B cell (primary cell): Measurements from ENCODE around the gene KRT84. TPM values are rescaled to one million over a fixed set of nuclear protein-coding genes. Genes with fewer than 3 reads are reported as not detected.

Experiments used
- ATAC-seq: fragments of 200-7000 bp; cut with Tn5 transposase; one replicate; pipeline ENCODE4 v1.10.0; 2021; ENCODE audit warnings: low read depth, mild to moderate bottlenecking, moderate number of reproducible peaks, moderate library complexity
- CTCF ChIA-PET: fragments of 350-600 bp; sonication (Branson Sonifier 250); formaldehyde crosslinking; loops from one replicate; lab custom pipeline; 2021; ENCODE audit warnings: antibody characterized with exemption, inconsistent platforms; lab: Charles Lee
- POLR2A ChIA-PET: fragments of 350-600 bp; sonication (Branson Sonifier 250); formaldehyde crosslinking; loops from one replicate; lab custom pipeline; 2021; ENCODE audit warnings: antibody characterized with exemption; lab: Charles Lee
- DNase-seq: peaks from one replicate; pipeline ENCODE4 v3.0.0; 2013
- H2AFZ ChIP-seq: 2 replicates; pipeline ENCODE4 v1.6.1; 2012; ENCODE audit warnings: mild to moderate bottlenecking, low read depth, low read length; ENCODE audit not compliant: insufficient read depth, poor library complexity, severe bottlenecking
- H3K27ac ChIP-seq, 2 donors: 1 replicate in 1 of 2; 2 replicates in 1 of 2; pipeline ENCODE4 v1.5.1; 2012 to 2013; ENCODE audit warnings: low read length in 2 of 2, mild to moderate bottlenecking in 2 of 2, moderate library complexity in 1 of 2
- H3K27me3 ChIP-seq, 4 experiments: fragments of 200-600 bp in 1 of 4; sonication (generic) in 1 of 4; replicated peaks in 1 of 4; 1 replicate in 2 of 4; 2 replicates in 2 of 4; pipeline versions ENCODE4 v1.6.1 to v1.7.0; 2013 to 2016; ENCODE audit warnings: low read length in 3 of 4, mild to moderate bottlenecking in 2 of 4, mixed read lengths in 1 of 4, moderate library complexity in 1 of 4; ENCODE audit not compliant: insufficient read depth in 4 of 4, control insufficient read depth in 3 of 4; ENCODE audit errors: control extremely low read depth in 1 of 4
- H3K36me3 ChIP-seq, 2 experiments: replicated peaks in 1 of 2; 1 replicate in 1 of 2; 2 replicates in 1 of 2; pipeline versions ENCODE4 v1.6.1 to v1.7.1; 2013; ENCODE audit warnings: low read length in 1 of 2; ENCODE audit not compliant: insufficient read depth in 2 of 2, control insufficient read depth in 1 of 2; ENCODE audit errors: control extremely low read depth in 1 of 2, extremely low read depth in 1 of 2
- H3K4me1 ChIP-seq, 2 donors: fragments of 200-600 bp in 1 of 2; sonication (generic) in 1 of 2; 1 replicate in 1 of 2; 2 replicates in 1 of 2; pipeline versions ENCODE4 v1.5.1 to v1.6.1; 2013 to 2017; ENCODE audit warnings: low read length in 2 of 2; ENCODE audit not compliant: control insufficient read depth in 2 of 2, insufficient read depth in 2 of 2
- H3K4me2 ChIP-seq: replicated peaks from 2 replicates; pipeline ENCODE3; 2012; ENCODE audit warnings: mild to moderate bottlenecking, low read depth, low read length; ENCODE audit not compliant: poor library complexity, severe bottlenecking
- H3K4me3 ChIP-seq, 5 experiments: fragments of 200-600 bp in 1 of 5; sonication (generic) in 1 of 5; 1 replicate in 3 of 5; 2 replicates in 2 of 5; pipeline versions ENCODE4 v1.5.1 to v1.7.0; 2011 to 2016; ENCODE audit warnings: low read length in 4 of 5, mild to moderate bottlenecking in 4 of 5, low read depth in 2 of 5, control low read depth in 1 of 5, moderate library complexity in 1 of 5; ENCODE audit not compliant: insufficient read depth in 1 of 5; ENCODE audit errors: control extremely low read depth in 1 of 5, extremely low read depth in 1 of 5
- H3K79me2 ChIP-seq: fragments of 200-600 bp; sonication (generic); one replicate; pipeline ENCODE4 v1.6.0; 2016; ENCODE audit warnings: low read length; ENCODE audit not compliant: control insufficient read depth, insufficient read depth
- H3K9ac ChIP-seq: fragments of 200-600 bp; sonication (generic); 2 replicates; pipeline ENCODE4 v1.6.1; 2017; ENCODE audit warnings: mild to moderate bottlenecking, low read length, moderate library complexity
- H3K9me3 ChIP-seq, 3 donors: one replicate each; pipeline versions ENCODE4 v1.6.1 to v1.7.1; 2013; ENCODE audit warnings: low read length in 2 of 3; ENCODE audit not compliant: control insufficient read depth in 2 of 3, insufficient read depth in 1 of 3; ENCODE audit errors: control extremely low read depth in 1 of 3
- H4K20me1 ChIP-seq: 2 replicates; pipeline ENCODE4 v1.6.0; 2012; ENCODE audit warnings: mild to moderate bottlenecking, low read length; ENCODE audit not compliant: insufficient read depth, control insufficient read depth, poor library complexity, severe bottlenecking
- H3K27ac Mint-ChIP-seq: one replicate; pipeline ENCODE4 v1.8.0; 2021; ENCODE audit warnings: mixed read lengths
- H3K27me3 Mint-ChIP-seq: one replicate; pipeline ENCODE4 v1.8.0; 2021; ENCODE audit warnings: mixed read lengths
- H3K4me1 Mint-ChIP-seq: one replicate; pipeline ENCODE4 v1.8.0; 2021; ENCODE audit warnings: mixed read lengths
- H3K4me3 Mint-ChIP-seq: one replicate; pipeline ENCODE4 v1.8.0; 2021; ENCODE audit warnings: mixed read lengths
- H3K9me3 Mint-ChIP-seq: one replicate; pipeline ENCODE4 v1.8.0; 2022; ENCODE audit warnings: mixed read lengths; ENCODE audit not compliant: insufficient read depth
- CTCF ChIP-seq: fragments of 200-600 bp; IDR thresholded peaks from one replicate; pipeline ENCODE4 v1.8.0; 2022; ENCODE audit warnings: antibody characterized with exemption, mild to moderate bottlenecking
- EZH2 ChIP-seq: IDR thresholded peaks from 2 replicates; pipeline ENCODE4 v1.6.1; 2012; ENCODE audit warnings: borderline replicate concordance, low read depth, mild to moderate bottlenecking, moderate library complexity, low read length; ENCODE audit not compliant: insufficient read depth, poor library complexity, severe bottlenecking
- WGBS: methylation state at CpG from one replicate; pipeline ENCODE4 v1.1.5; 2013; ENCODE audit warnings: missing lambda C conversion rate; ENCODE audit not compliant: insufficient coverage; 5-methylcytosine and 5-hydroxymethylcytosine counted together
- intact Hi-C: fragments of 100-400 bp; cut with micrococcal nuclease; formaldehyde crosslinking; loops from one replicate; pipeline ENCODE4 v1.10.0; 2022
- polyA plus RNA-seq: library from polyadenylated mRNA; depleted of rRNA; stranded (reverse); fragments of >200 nt; gene quantifications from 2 replicates; pipeline ENCODE4 v1.2.3, GENCODE V29; 2012
- total RNA-seq, 2 donors: library from RNA; stranded (reverse); fragments of 120-200 nt in 1 of 2; gene quantifications; 1 replicate in 1 of 2; 2 replicates in 1 of 2; pipeline versions ENCODE4 v1.2.3 to v1.2.4, GENCODE V29; 2013 to 2022

KRT84 gene
- total and polyA plus RNA-seq, 2 donors (not counting 1 experiment from before 2014, with no cell fraction given): not detected

GRCh38 chr12:52369809-52370208 is 15.6 kb downstream of the KRT84 start:
- no peak overlapping the region for H3K9ac ChIP-seq
- Mint-ChIP-seq H3K9me3 (peaks cover 3% of the 10 kb centered on the region), H3K4me3 (no peak overlapping the region), H3K27ac (no peak overlapping the region), H3K4me1 (peaks cover 1% of the 10 kb centered on the region), H3K27me3 (peaks cover 24% of the 10 kb centered on the region)
- no peaks in the 10 kb centered on the region for H3K79me2 ChIP-seq
- intact Hi-C loops: no loop called here
- H3K27ac ChIP-seq: no peak overlapping the region
- no peaks in the 10 kb centered on the region for H4K20me1 ChIP-seq
- H3K4me3 ChIP-seq: no peak overlapping the region
- H3K4me1 ChIP-seq: no peaks in the 10 kb centered on the region
- H2AFZ ChIP-seq: no peak overlapping the region
- H3K4me2 ChIP-seq: no peak overlapping the region
- ATAC-seq: no peak
- CTCF ChIA-PET: interaction anchor here (1.3 kb wide), 1 partner anchor 8 kb away, joined by 3 read pairs; no protein-coding TSS in a partner anchor
- WGBS: 81% methylated on average over 6 of the region's 6 CpGs
- peaks cover 0 to 13% (median 3%) of the 10 kb centered on the region in 4 experiments for H3K27me3 ChIP-seq
- no peak for DNase-seq
- POLR2A ChIA-PET: no interaction called here
- H3K36me3 ChIP-seq: no peaks in the 10 kb centered on the region
- no peaks in the 10 kb centered on the region for H3K9me3 ChIP-seq
- TF ChIP-seq CTCF: no peak
- no peak for TF ChIP-seq EZH2

- Histone ChIP-seq H4K20me1 (no peaks in the 10 kb centered on the region), H3K4me1 (no peaks in the 10 kb centered on the region), H3K4me2 (no peak overlapping the region), H2AFZ (no peak overlapping the region), H3K27me3 (peaks cover 0 to 17% (median 3%) of the 10 kb centered on the region in 4 experiments), H3K9ac (no peak overlapping the region), H3K79me2 (no peaks in the 10 kb centered on the region), H3K36me3 (no peaks in the 10 kb centered on the region), H3K9me3 (no peaks in the 10 kb centered on the region), H3K4me3 (no peak overlapping the region), H3K27ac (no peak overlapping the region)
- intact Hi-C loops: no loop called here
- ChIA-PET CTCF (interaction anchor here (0.6 to 1.3 kb wide), 3 partner anchors 8 to 97 kb away, joined by 3 read pairs; no protein-coding TSS in a partner anchor), POLR2A (no interaction called here)
- no CpG with 5 or more reads among the region's 3 CpGs for WGBS
- no peak for ATAC-seq
- peaks cover 24% of the 10 kb centered on the region for H3K27me3 Mint-ChIP-seq
- H3K4me3 Mint-ChIP-seq: no peak overlapping the region
- no peak overlapping the region for H3K27ac Mint-ChIP-seq
- peaks cover 3% of the 10 kb centered on the region for H3K9me3 Mint-ChIP-seq
- H3K4me1 Mint-ChIP-seq: peaks cover 1% of the 10 kb centered on the region
- no peak for TF ChIP-seq EZH2
- TF ChIP-seq CTCF: no peak
- no peak for DNase-seq
These were observed 16.2 kb downstream of the KRT84 start for GRCh38 chr12:52369211-52369610.
